ENCODE results near the gene KDM2A. TPM values are rescaled to one million over a fixed set of nuclear protein-coding genes. Genes with fewer than 3 reads are reported as not detected.

Gene KDM2A
- total and polyA plus RNA-seq, 2 donors (not counting 1 experiment from before 2014, with no cell fraction given), result 132 to 229 TPM

DNA sequence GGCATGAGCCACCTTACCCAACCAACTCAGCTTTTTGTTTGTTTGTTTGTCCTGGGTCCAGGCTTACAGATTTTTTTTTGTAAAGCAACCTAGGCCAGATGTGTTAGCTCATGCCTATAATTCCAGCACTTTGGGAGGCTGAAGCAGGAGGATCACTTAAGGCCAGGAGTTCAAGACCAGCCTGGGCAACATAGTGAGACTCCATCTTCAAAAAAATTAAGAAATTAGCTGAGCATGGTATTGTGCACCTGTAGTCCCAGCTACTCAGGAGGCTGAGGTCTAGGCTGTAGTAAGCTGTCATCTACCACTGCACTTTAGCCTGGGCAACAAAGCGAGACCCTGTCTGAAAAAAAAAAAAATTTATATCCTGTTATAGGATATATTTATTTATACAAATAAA, 118.5 kb downstream of the KDM2A start:
- H4K20me1 ChIP-seq (ENCODE audit: control insufficient read depth, insufficient read depth, low read length, poor library complexity, severe bottlenecking), result peaks cover 22% of the 10 kb centered on the region
- H3K9me3 Mint-ChIP-seq (ENCODE audit: insufficient read depth), result no peaks in the 10 kb centered on the region
- POLR2A ChIA-PET, result no interaction called here

More for the DNA sequence above, 118.5 kb downstream of the KDM2A start:
- Histone ChIP-seq H3K27me3 (replicated peaks in 1 of 4; ENCODE audit: control extremely low read depth in 1 of 4, control insufficient read depth in 3 of 4, insufficient read depth in 4 of 4, low read length in 3 of 4) (no peaks in the 10 kb centered on the region), H3K4me2 (replicated peaks; ENCODE audit: low read depth, low read length, poor library complexity, severe bottlenecking) (no peak overlapping the region), H3K79me2 (ENCODE audit: control insufficient read depth, insufficient read depth, low read length) (peaks cover 32% of the 10 kb centered on the region), H3K27ac (ENCODE audit: low read length in 2 of 2) (no peak overlapping the region), H3K4me1 (ENCODE audit: control insufficient read depth in 2 of 2, insufficient read depth in 2 of 2, low read length in 2 of 2) (peaks cover 20 to 30% of the 10 kb centered on the region in 2 donors), H3K4me3 (ENCODE audit: control extremely low read depth in 1 of 5, extremely low read depth in 1 of 5, insufficient read depth in 1 of 5, low read depth in 2 of 5, low read length in 4 of 5) (no peak overlapping the region), H3K36me3 (replicated peaks in 1 of 2; ENCODE audit: control extremely low read depth in 1 of 2, control insufficient read depth in 1 of 2, extremely low read depth in 1 of 2, insufficient read depth in 2 of 2, low read length in 1 of 2) (peaks cover 0 to 8% of the 10 kb centered on the region in 2 experiments), H2AFZ (ENCODE audit: insufficient read depth, low read depth, low read length, poor library complexity, severe bottlenecking) (no peak overlapping the region), H3K9me3 (ENCODE audit: control extremely low read depth in 1 of 3, control insufficient read depth in 2 of 3, insufficient read depth in 1 of 3, low read length in 2 of 3) (no peaks in the 10 kb centered on the region), H3K9ac (ENCODE audit: low read length) (no peak overlapping the region)
- Mint-ChIP-seq H3K27me3 (no peaks in the 10 kb centered on the region), H3K4me3 (no peak overlapping the region), H3K27ac (no peak overlapping the region), H3K4me1 (peaks cover 38% of the 10 kb centered on the region)
- no CpG with 5 or more reads among the region's 1 CpG for WGBS (ENCODE audit: insufficient coverage)
- ATAC-seq (ENCODE audit: low read depth), result no peak
- CTCF ChIA-PET, result interaction anchor here (0.7 kb wide), 1 partner anchor 155 kb away, joined by 3 read pairs; no protein-coding TSS in a partner anchor
- intact Hi-C loops (cut with micrococcal nuclease), result no loop called here
- DNase-seq, result no peak
- TF ChIP-seq, protein P1, sequence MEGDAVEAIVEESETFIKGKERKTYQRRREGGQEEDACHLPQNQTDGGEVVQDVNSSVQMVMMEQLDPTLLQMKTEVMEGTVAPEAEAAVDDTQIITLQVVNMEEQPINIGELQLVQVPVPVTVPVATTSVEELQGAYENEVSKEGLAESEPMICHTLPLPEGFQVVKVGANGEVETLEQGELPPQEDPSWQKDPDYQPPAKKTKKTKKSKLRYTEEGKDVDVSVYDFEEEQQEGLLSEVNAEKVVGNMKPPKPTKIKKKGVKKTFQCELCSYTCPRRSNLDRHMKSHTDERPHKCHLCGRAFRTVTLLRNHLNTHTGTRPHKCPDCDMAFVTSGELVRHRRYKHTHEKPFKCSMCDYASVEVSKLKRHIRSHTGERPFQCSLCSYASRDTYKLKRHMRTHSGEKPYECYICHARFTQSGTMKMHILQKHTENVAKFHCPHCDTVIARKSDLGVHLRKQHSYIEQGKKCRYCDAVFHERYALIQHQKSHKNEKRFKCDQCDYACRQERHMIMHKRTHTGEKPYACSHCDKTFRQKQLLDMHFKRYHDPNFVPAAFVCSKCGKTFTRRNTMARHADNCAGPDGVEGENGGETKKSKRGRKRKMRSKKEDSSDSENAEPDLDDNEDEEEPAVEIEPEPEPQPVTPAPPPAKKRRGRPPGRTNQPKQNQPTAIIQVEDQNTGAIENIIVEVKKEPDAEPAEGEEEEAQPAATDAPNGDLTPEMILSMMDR (IDR thresholded peaks at IDR 0.05), result no peak
- TF ChIP-seq EZH2 (IDR thresholded peaks at IDR 0.05; ENCODE audit: borderline replicate concordance, insufficient read depth, low read depth, low read length, poor library complexity, severe bottlenecking), result no peak

Data from B cell (primary cell).